Mesothelial cell of epicardium (in vitro differentiated cells): ENCODE measurements around the gene CTAG1B. TPM values are rescaled to one million over a fixed set of nuclear protein-coding genes. Genes with fewer than 3 reads are reported as not detected.

ENCODE experiments used
- DNase-seq, 2 experiments: peaks; one replicate each; pipeline ENCODE4 v3.0.0; 2021; ENCODE audit warnings: low spot score in 2 of 2; ENCODE audit not compliant: unreplicated experiment in 2 of 2
- H3K27ac Mint-ChIP-seq: 2 replicates; pipeline ENCODE4 v1.8.0; 2021; ENCODE audit warnings: mixed read lengths
- H3K27me3 Mint-ChIP-seq: 2 replicates; pipeline ENCODE4 v1.8.0; 2021; ENCODE audit warnings: low read depth, mixed read lengths
- H3K36me3 Mint-ChIP-seq: 2 replicates; pipeline ENCODE4 v1.8.0; 2021; ENCODE audit warnings: mixed read lengths
- H3K4me1 Mint-ChIP-seq: 2 replicates; pipeline ENCODE4 v1.8.0; 2021; ENCODE audit warnings: mixed read lengths
- H3K4me3 Mint-ChIP-seq: 2 replicates; pipeline ENCODE4 v1.8.0; 2021; ENCODE audit warnings: mild to moderate bottlenecking, moderate library complexity, mixed read lengths
- H3K9me3 Mint-ChIP-seq: 2 replicates; pipeline ENCODE4 v1.8.0; 2021; ENCODE audit warnings: mixed read lengths
- CTCF ChIP-seq: fragments of 200-600 bp; sonication (generic); IDR thresholded peaks from one replicate; pipeline ENCODE4 v1.5.0; 2021; ENCODE audit warnings: antibody characterized with exemption; ENCODE audit not compliant: unreplicated experiment
- total RNA-seq: library from RNA; stranded (reverse); gene quantifications from 3 replicates; pipeline ENCODE4 v1.2.1, GENCODE V29; 2021

CTAG1B gene
- total RNA-seq, 1 donor from 2014 or later = not detected

- no peak for TF ChIP-seq CTCF
- Mint-ChIP-seq H3K27me3 (peaks cover 35% of the 10 kb centered on the region), H3K4me3 (no peak overlapping the region), H3K36me3 (no peaks in the 10 kb centered on the region), H3K4me1 (no peaks in the 10 kb centered on the region), H3K27ac (no peak overlapping the region), H3K9me3 (peaks cover 14% of the 10 kb centered on the region)
- DNase-seq = no peak
These were observed 15.3 kb downstream of the CTAG1B start for GRCh38 chrX:154603438-154604430.

GRCh38 chrX:154602766-154603437, 16.2 kb downstream of the CTAG1B start:
- H3K4me1 Mint-ChIP-seq = no peaks in the 10 kb centered on the region

GRCh38 chrX:154602226-154602625, 16.9 kb downstream of the CTAG1B start:
- H3K36me3 Mint-ChIP-seq = no peaks in the 10 kb centered on the region
- H3K27me3 Mint-ChIP-seq = peaks cover 30% of the 10 kb centered on the region

More at GRCh38 chrX:154602766-154603437, 16.2 kb downstream of the CTAG1B start:
- no peak for TF ChIP-seq CTCF
- Mint-ChIP-seq H3K27ac (no peak overlapping the region), H3K27me3 (peaks cover 30% of the 10 kb centered on the region), H3K9me3 (peaks cover 17% of the 10 kb centered on the region), H3K36me3 (no peaks in the 10 kb centered on the region), H3K4me3 (no peak overlapping the region)
- no peak for DNase-seq

GRCh38 chrX:154600759-154601374, 18.2 kb downstream of the CTAG1B start:
- no peak for DNase-seq
- no peak for TF ChIP-seq CTCF
- H3K36me3 Mint-ChIP-seq = no peaks in the 10 kb centered on the region
- H3K4me1 Mint-ChIP-seq = peaks cover 8% of the 10 kb centered on the region
- peaks cover 17% of the 10 kb centered on the region for H3K27me3 Mint-ChIP-seq
- H3K9me3 Mint-ChIP-seq = peaks cover 22% of the 10 kb centered on the region
- no peak overlapping the region for H3K4me3 Mint-ChIP-seq
- H3K27ac Mint-ChIP-seq = no peak overlapping the region

More at GRCh38 chrX:154602226-154602625, 16.9 kb downstream of the CTAG1B start:
- Mint-ChIP-seq H3K9me3 (peaks cover 24% of the 10 kb centered on the region), H3K4me3 (no peak overlapping the region), H3K27ac (no peak overlapping the region), H3K4me1 (no peaks in the 10 kb centered on the region)
- no peak for TF ChIP-seq CTCF
- DNase-seq = no peak

GRCh38 chrX:154599531-154599930, 19.6 kb downstream of the CTAG1B start:
- H3K36me3 Mint-ChIP-seq = no peaks in the 10 kb centered on the region
- peaks cover 12% of the 10 kb centered on the region for H3K4me1 Mint-ChIP-seq
- peaks cover 28% of the 10 kb centered on the region for H3K9me3 Mint-ChIP-seq

More at GRCh38 chrX:154599531-154599930, 19.6 kb downstream of the CTAG1B start:
- H3K27me3 Mint-ChIP-seq = peaks cover 10% of the 10 kb centered on the region
- H3K27ac Mint-ChIP-seq = no peak overlapping the region
- DNase-seq = no peak
- TF ChIP-seq CTCF = no peak
- H3K4me3 Mint-ChIP-seq = no peak overlapping the region
